ENCODE results near the gene GSS. TPM values are rescaled to one million over a fixed set of nuclear protein-coding genes. Genes with fewer than 3 reads are reported as not detected.

The GSS gene
- total RNA-seq, 1 experiment from 2014 or later: 121 TPM

DNA sequence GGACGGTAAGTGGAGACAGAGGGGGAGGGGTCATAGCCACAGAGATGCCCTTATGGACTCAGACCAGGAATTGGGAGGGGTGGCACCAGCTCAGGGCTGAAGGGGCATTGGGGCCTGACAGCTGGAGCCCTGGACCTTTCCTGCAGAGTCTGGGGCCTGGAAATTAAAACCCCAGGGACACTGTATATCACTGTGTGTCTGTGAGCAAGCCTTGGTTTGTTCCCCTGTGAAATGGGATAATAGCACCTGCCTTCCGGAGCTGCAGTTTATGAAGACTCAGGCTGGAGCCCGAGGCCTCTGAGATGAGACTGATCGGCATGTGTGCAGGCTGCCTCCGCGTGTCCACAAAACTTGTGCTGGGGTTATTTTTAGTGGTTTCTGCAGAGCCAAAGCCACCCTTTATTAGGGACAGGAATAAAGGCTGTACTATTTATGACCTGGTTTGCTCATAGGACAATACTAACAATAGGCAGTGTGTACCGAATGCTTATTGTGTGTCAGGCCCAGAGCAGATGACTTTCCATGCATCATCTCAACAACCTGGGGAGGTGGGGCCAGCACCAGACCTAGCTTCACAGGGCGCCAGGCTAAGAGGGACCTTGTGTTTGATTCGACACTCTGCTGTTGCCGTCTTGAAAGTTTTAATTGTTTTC lies 22.6 kb upstream of the GSS start:
- DNase-seq (ENCODE audit: low read depth): no peak

DNA sequence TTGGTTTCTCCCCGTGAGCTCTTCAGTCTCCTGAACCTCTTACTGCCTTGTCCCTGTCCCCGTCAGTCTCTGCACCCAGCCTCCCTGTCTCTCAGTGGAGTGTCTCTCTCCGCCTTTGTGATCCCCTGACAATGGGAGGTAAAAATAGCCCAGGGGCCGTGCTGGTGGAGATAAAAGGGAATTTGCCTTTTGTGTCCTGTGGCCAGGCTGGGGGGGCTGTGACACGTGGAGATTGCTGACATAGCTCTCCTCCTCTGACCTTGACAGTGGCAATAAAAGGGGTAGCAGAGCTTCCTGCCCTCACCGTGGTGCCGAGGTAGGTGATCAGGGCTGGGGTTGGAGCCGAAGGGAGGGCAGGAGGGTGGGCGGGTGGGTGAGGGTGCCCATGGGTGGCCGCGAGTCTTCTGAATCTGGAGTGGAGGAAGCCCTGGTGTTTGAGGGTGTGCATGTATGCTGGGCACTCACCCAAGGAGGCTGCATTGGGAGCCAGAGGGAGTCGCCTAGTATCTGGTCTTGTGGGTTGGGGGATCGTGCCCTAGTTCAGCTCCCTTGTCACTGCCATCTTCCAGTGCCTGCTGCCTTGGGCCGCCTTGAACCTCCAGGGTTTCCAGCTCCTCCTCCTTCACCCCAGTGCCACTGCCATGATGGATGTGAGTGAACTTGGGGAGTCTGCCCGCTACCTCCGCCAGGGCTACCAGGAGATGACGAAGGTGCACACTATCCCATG lies 21.9 kb upstream of the GSS start:
- no peak for DNase-seq (ENCODE audit: low read depth)

DNA sequence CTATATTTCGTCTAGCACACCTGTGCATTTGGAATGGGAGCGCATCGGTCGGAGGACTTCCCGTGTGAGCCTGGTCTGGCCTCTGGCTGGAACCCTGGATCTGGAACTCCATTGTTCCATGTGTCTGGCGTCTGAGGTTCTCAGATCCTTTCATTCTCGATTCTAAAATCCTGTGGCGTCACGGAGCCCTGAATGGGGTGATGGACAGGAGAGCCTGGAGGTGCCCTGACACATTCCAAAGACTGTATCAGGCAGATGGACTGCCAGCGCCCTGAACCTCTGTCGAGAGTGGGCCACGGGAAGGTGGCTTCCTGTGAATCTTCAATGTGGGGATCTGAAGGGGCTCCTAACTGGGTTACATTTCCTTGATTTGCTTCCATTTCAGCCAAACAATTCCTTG lies 20.7 kb upstream of the GSS start:
- no peak for DNase-seq (ENCODE audit: low read depth)

DNA sequence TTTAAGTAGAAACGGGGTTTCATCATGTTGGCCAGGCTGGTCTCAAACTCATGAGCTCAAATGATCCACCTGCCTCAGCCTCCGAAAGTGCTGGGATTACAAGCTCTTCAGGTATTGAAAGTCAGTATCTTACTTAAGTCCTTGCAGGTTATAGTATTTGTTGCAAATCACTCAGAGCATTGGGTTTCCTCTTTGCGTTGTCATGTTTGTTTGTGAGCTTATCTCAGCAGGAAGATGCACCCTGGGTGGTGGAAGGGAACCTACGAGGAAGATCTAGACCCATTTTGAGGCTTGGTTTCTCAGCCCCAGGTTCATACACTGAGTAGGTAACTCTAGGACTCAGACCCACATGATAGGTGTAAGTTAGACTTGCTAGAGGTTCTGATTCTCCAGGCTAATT lies 18.6 kb upstream of the GSS start:
- DNase-seq (ENCODE audit: low read depth): no peak

DNA sequence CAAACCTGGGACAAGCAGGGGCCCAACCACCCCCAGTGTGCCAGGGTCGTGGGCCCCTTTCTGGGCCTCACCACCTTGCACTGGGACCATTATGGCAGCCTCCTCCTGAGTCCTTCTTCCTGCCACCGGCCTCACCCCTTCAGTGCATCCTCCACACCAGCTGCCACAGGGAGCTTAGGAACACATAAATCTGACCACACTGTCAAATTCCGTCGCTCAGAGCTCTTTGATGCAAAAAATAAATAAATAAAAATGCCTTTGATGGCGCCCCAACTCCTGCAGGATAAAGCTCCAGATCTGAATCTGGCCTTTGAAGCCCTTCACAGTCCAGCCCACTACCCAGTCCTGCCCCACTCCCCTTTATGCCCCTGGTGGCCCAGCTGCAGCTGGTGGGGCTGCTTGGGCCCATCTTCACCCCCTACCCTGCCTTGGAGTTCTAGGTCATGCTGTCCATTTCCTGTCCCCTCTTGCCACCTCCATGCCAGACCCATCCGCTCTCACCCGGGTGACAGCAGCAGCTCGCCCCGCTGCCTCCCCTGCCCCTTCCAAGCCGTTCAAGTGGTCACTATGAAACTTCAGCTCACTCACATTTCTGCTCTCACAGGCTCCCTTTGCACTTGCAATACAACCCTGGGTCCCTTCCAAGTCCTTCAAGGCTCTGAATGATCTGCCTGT lies 16.1 kb upstream of the GSS start:
- DNase-seq (ENCODE audit: low read depth): no peak

DNA sequence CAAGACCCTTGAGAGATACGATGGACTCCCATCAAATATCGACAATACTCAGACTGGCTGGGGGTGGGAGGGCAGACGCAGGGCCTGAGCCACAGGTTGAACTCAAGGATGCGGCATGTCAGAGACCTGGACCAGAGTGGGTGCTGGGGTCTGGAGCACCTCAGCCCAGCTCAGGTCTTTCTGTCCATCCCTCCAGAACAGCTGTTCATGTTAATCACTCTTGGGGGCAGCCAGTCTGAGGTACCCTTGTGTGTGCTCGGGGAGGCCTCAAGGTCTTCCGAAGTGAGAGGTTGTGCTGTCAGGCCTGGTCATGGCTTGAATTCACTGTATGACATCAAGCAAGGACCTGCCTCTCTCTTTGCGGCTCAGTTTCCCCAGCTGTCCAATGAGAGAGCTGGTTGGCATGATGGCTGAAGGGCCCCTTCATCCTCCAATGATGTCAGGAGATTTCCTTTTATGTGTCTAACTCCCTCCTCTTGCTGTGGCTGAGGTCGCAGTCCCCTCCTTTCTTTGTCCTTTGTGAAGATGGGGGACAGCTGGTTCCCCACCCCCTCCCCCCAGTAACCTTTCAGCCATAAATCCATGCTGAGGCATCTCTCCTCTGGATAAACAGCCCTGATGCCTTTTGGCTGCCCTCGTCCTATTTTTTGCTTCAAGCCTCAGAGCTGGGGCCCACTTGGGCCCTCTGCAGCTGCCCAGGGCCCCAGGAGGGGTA lies 15.4 kb upstream of the GSS start:
- no peak for DNase-seq (ENCODE audit: low read depth)

DNA sequence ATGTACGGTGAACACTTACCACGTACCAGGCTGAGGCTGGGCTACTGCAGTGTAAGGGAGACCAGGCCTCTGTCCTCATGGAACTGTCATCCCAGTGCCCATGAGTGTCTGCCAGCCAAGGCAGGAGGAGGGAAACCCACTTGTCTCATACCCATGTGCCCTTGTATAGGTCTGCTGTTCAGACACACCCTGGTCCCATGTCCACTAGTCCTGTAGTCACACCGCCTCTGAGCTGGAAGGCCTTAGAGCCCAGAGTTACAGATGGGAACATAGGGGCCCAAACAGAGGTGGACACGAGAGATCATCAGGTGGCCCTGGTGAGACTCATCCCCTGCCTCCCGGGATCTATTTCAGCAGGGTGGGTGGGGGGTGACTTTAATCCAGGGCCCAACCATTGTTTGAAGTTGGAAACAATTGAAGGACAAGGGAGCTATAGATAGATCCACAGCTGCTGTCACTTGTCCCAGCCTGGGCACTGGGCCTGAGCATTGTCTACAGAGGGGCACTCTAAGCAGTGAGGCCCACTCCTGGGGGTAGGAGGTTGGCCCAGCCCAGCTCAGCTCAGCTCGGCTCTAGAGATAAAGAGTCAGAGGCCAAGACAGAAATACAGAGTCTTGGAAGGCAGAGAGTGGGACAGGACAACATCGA lies 14.7 kb upstream of the GSS start:
- no peak for DNase-seq (ENCODE audit: low read depth)

DNA sequence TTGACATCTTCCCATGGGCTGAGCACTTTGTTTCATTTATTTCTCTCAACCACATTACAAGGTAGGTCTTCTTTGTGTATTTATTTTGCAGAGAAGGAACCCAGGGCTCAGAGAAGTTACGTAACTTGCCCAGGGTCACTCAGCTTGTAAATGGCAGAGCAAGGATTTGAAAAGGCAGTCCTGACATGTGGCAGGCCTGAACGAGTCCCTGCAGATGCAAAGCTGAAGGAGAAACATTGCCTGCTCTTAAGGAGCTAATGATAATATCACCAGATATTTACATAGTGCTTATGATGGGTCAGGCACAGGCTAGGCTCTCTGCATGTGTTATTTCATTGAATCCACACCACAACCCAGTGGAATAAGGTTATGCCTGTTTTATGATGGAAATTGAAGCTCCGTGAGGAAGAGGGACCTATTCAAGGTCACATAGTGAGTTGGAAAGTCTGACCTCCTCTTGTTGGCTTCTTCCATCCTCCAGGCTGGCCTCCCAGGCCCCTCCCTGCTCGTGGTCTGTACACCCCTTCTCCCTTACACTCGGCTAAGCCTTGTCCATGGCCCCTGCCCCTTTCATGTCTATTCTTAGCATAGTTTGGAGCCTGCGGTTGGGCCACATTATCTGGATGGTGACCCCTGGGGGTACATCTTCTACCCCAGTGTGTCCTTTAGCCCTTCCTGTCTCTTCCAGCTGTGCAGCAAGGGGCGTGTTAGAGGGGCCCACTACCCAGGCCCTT lies 12.6 kb upstream of the GSS start:
- DNase-seq (ENCODE audit: low read depth): no peak

DNA sequence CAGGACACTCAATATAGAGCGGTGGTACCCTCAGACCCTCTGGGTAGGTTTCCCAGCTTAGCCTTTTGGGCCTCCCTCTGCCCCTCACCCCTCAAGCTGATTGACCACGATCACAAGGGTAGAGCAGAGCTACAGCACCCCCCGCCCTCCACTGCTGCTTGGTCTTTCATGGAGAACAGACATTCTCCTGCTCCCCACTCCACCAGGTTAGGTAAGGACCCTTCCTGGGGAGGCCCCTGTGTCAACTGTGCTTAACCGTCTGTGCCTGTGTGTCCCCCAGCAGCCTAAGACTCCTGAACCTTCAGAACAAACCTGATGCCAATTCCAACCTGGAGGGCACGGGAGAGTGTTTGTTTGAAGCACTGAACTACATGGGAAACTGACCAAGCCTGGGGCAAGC lies 11.8 kb upstream of the GSS start:
- DNase-seq (ENCODE audit: low read depth): no peak

DNA sequence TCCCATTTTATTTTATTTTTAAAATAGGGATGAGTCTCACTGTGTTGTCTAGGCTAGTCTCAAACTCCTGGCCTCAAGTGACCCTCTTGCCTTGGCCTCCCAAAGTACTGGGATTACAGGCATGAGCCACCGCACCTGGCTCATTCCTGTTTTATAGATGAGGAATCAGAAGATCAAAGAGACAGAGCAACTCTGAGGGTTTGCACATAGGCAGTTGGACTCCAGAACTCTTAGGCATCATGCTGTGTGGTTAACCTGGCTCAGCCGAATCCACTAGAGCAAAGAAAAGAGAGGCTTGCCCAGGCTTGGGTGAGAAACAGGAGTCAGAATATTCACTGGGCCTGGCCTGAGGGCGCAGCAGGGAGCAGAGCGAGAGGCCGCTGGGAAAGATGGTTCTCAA lies 9.4 kb upstream of the GSS start:
- DNase-seq (ENCODE audit: low read depth): no peak

DNA sequence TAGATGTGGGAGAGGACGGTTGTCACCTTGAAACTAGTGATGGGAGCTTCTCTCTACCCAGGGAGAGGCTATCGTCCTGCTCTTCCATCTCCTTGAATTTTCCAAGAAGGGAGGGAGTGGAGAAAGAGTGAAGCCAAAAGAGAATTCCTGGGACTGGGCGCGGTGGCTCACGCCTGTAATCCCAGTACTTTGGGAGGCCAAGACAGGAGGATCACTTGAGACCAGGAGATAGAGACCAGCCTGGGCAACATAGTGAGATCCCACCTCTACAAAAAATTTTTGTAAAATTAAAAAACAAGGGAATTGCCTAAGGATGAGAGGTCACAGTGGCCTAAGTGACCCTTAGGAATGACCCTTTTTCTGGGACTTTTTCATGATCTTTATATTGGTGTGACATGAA lies 8.9 kb upstream of the GSS start:
- no peak for DNase-seq (ENCODE audit: low read depth)

DNA sequence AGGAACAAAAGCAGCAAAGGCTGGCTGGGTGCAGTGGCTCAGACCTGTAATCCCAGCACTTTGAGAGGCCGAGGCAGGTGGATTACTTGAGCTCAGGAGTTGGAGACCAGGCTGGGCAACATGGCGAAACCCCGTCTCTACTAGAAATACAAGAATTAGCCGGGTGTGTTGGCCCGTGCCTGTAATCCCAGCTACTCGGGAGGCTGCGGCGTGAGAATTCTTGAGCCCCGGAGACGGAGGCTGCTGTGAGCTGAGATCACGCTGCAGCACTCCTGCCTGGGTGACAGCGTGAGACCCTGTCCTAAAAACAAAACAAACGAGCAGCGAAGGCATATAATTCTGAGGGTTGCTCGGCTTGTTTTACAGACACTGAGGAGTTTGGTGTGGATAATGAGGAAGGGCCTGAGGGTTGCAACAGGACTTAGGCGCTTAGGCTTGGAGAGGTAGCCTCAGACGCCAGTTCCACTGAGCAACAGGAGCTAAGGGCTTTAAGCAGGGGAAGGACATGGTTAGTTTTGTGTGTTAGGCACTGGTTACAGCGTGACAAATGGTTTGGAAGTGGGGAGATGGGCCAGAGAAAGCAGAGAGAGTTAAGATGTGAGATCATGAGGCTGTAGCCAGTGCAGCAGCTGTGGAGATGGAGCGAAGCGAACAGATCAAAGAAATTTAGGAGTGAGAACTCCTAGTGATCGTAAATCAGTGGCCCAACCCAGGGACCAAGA lies 1.3 kb upstream of the GSS start:
- no peak for DNase-seq (ENCODE audit: low read depth)

DNA sequence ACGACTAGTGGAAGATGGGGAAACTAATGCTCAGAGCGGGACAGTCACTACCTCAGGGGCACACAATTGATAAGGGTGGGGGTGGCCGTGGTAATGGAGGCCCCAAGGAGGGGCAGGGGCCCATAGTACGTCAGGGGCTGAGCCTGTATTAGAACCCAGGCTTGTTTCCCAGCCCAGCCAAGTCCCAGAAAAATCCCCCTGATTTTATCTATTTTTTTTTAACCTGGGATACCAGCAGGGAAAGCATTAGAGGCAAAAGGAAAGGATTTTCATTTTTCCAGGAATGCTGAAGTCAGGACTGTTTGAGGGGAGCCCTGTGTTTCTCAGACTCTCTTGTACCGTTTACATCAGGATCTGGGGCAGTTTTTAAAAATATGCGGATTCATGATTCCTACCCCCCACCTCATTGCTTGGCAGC lies 444 bp upstream of the GSS start:
- no peak for DNase-seq (ENCODE audit: low read depth)

DNA sequence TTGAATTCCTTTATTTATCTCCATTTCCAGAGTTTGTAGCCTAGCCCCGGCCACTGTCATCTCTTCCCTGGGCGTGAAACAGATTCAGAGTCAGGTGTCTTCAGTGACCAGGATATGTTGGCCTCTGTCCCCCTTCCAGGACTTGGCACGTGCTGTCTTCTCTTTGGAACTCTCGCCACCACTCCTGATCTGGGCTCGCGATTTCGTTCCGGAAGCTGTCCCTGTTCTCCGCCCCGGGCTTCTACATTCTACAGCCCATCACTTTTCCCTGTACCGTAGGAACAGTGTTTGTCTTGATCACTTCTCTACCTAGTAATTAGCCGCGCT lies 739 bp downstream of the GSS start:
- DNase-seq (ENCODE audit: low read depth): no peak

DNA sequence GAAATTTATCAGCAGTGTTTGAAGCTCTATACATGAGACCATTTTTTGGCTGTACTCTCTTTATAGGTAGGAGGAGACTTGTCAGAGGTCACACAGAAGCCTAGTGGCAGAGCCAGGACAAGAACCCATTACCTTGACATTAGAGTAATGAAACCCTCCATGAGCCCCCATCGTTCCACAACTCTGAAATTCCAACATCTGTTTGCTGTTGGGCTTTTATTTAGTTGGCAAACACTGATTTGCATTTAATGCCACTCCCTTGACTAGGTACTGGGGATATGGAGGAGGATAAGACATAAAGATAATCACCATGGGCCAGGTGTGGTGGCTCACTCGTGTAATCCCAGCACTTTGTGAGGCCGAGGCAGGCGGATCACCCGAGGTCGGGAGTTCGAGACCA lies 1.6 kb downstream of the GSS start:
- no peak for DNase-seq (ENCODE audit: low read depth)

DNA sequence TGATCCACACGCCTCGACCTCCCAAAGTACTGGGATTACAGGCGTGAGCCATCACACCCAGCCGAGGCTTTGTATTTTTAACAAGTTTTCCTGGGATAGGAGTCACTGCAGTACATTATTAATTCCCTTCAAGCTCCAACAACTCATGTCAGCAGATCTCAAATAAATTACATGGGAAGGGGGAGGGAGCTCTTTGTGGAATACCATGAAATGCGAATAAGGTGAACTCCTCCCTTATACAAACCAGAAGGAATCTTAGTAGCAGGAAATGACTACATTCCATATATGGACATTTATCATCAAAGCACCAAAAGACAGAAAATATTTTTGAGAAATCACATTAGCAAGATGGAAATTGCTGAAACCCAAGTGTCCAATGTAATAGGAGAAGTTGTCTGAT lies 2.9 kb downstream of the GSS start:
- peak; percentile 32 for DNase-seq (ENCODE audit: low read depth)

DNA sequence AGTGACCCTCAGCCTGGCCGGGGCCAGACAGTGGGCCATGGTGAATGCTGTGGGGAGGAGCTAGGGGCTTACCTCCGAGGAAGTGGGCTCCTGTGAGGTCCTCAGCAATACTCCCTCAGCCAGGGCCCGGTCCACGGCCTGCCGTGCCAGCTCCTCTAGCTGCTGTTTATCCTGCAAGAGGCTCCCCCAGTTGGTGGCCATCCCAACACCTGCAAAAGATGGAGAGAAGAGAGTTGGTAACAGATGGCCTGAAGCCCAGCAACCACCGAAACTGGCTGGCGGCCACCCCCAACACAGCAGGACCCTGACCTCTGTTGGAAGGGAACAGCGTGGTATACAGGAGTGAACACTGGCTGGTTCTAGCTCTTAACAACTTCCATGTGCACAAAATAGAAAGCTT lies 4.0 kb downstream of the GSS start:
- DNase-seq (ENCODE audit: low read depth): no peak

DNA sequence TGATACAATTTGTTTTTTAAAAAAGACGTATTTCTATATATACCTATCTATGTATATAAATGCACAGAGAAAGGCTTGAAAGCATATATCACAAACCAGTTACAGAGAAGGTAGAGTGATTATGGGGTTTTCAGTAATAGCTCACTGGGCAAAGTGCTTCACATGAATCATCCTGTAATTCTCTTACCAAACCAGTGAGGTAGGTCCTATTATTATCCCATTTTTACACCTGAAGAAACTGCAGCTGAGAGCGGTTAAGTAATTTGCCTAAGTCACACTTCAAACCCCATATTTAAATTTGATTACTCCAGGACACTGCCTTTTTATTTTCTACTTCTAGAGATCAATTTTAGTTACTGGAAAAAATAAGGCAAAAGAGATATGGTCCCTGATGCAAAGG lies 4.4 kb downstream of the GSS start:
- DNase-seq (ENCODE audit: low read depth): no peak

DNA sequence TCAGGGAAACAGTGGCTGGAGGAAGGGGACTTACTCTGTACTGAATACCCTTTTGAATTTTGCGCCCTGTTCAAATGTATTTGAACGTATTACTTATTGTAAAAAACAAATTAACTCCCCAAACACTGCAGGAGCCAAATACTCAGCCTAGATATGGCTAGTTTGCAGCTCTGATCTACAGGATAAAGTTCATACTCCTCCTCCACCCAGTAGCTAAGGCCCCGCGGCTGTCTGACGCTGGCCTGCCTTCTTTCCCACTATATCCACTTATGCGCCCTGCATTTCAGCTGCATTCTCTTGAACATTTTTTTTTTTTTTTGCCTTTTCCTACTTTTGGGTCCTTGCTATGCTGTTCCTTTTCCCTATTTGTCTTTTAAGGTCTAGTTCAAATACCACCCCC lies 6.5 kb downstream of the GSS start:
- DNase-seq (ENCODE audit: low read depth): no peak

DNA sequence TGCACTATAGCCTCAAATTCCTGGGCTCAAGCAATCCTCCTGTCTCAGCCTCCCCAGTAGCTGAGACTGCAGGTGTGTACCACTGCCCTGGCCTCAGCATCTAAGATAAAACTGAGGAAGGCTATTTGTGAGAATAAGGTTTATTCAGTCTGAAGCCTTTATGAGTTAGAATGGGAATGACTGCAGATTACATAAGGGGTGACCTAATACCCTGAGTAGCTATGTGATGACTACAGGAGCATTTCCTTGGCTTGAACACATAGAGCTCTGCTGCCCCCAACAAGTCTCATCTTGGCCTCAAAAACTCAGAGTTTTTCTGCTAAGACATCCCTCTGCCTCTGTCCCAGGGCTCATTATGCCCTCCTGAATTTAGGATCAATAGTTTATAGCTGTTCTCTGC lies 7.6 kb downstream of the GSS start:
- peak; percentile 65 for DNase-seq (ENCODE audit: low read depth)

DNA sequence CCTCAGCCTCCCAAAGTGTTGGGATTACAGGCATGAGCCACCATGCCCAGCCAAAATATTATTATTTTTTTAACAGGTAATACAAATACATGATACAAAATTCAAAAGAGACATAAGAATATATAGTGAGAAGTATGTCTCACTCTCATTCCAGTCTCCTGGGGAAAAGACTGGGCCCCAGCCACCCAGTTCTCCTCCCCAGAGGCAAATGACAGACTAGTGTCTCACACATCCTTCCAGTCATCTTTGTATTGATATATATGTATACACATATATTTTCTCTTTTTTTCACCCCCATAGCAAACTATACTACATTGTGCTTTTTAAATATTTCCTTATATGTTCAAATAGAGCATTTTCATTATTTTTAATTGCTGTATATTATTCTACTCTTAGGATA lies 8.3 kb downstream of the GSS start:
- no peak for DNase-seq (ENCODE audit: low read depth)
